GM10847 (cell line): Measurements from ENCODE around the gene SLC38A7.

ENCODE experiments used
- POLR2A ChIP-seq: IDR thresholded peaks from 2 replicates; pipeline ENCODE4 v1.6.1; 2011; ENCODE audit not compliant: insufficient read length; ENCODE audit errors: extremely low read depth

The SLC38A7 gene

GRCh38 chr16:58684354-58685083 is at the start of gene SLC38A7:
TSS of gene SLC38A7 (minus strand) at chr16:58684770. CDS start at chr16:58680126, 4,644 bp downstream.
- TF ChIP-seq POLR2A, result peak; percentile 20

- peak; percentile 44 for TF ChIP-seq POLR2A
Measured at GRCh38 chr16:58733671-58734458, 49.3 kb upstream of the SLC38A7 start, which contains the start of gene GOT2. TSS of gene GOT2 (minus strand) at chr16:58734316. CDS start at chr16:58734228, 88 bp downstream.

GRCh38 chr16:58733248-58733670 is 48.7 kb upstream of the SLC38A7 start:
- TF ChIP-seq POLR2A, result no peak

- TF ChIP-seq POLR2A, result no peak
Measured at GRCh38 chr16:58732545-58733247, 48.1 kb upstream of the SLC38A7 start.

GRCh38 chr16:58730724-58731370 is 46.3 kb upstream of the SLC38A7 start:
- no peak for TF ChIP-seq POLR2A

GRCh38 chr16:58727796-58728568 is 43.4 kb upstream of the SLC38A7 start:
- no peak for TF ChIP-seq POLR2A

- no peak for TF ChIP-seq POLR2A
Measured at GRCh38 chr16:58727028-58727781, 42.6 kb upstream of the SLC38A7 start.

GRCh38 chr16:58723109-58723508 is 38.5 kb upstream of the SLC38A7 start:
- TF ChIP-seq POLR2A, result no peak

- TF ChIP-seq POLR2A, result no peak
Measured at GRCh38 chr16:58717994-58718393, 33.4 kb upstream of the SLC38A7 start.

- no peak for TF ChIP-seq POLR2A
Measured at GRCh38 chr16:58716468-58716867, 31.9 kb upstream of the SLC38A7 start.

GRCh38 chr16:58713742-58714141 is 29.2 kb upstream of the SLC38A7 start:
- no peak for TF ChIP-seq POLR2A

GRCh38 chr16:58709333-58709732 is 24.8 kb upstream of the SLC38A7 start:
- TF ChIP-seq POLR2A, result no peak

GRCh38 chr16:58699151-58699550 is 14.6 kb upstream of the SLC38A7 start:
- TF ChIP-seq POLR2A, result no peak

- no peak for TF ChIP-seq POLR2A
Measured at GRCh38 chr16:58695368-58695767, 10.8 kb upstream of the SLC38A7 start.
